Astrocyte of the spinal cord (primary cell): ENCODE data around the gene INPP4B.

Experiments used
- DNase-seq: peaks from one replicate; pipeline ENCODE4 v3.0.0; 2011; ENCODE audit warnings: low read depth, low spot score
- H3K4me3 ChIP-seq: 2 replicates; pipeline ENCODE4 v1.5.1; 2011; ENCODE audit warnings: low read depth, mild to moderate bottlenecking, low read length, moderate library complexity
- CTCF ChIP-seq: IDR thresholded peaks from 2 replicates; pipeline ENCODE4 v1.5.1; 2012; ENCODE audit warnings: low read depth, mild to moderate bottlenecking, low read length, inconsistent platforms
- in situ Hi-C: cut with HindIII; loops from 2 replicates; pipeline ENCODE4 v1.10.0; 2017; ENCODE audit warnings: low sequenced_read_pairs

Gene INPP4B

GRCh38 chr4:142238589-142238988, 607.5 kb downstream of the INPP4B start:
- no peak overlapping the region for H3K4me3 ChIP-seq
- DNase-seq: peak; percentile 36
- TF ChIP-seq CTCF: no peak
- in situ Hi-C loops: no loop called here

GRCh38 chr4:142236268-142236667, 609.8 kb downstream of the INPP4B start:
- in situ Hi-C loops: no loop called here
- no peak overlapping the region for H3K4me3 ChIP-seq
- DNase-seq: no peak
- no peak for TF ChIP-seq CTCF

- in situ Hi-C loops: no loop called here
- DNase-seq: no peak
- no peak for TF ChIP-seq CTCF
- no peak overlapping the region for H3K4me3 ChIP-seq
Measured at GRCh38 chr4:142231787-142232186, 614.3 kb downstream of the INPP4B start.

GRCh38 chr4:142230991-142231390, 615.1 kb downstream of the INPP4B start:
- H3K4me3 ChIP-seq: no peak overlapping the region

GRCh38 chr4:142226014-142226413, 620.1 kb downstream of the INPP4B start:
- in situ Hi-C loops: no loop called here
- TF ChIP-seq CTCF: no peak

More at GRCh38 chr4:142230991-142231390, 615.1 kb downstream of the INPP4B start:
- DNase-seq: no peak
- in situ Hi-C loops: no loop called here
- TF ChIP-seq CTCF: no peak

GRCh38 chr4:142222127-142222526, 624.0 kb downstream of the INPP4B start:
- in situ Hi-C loops: no loop called here
- H3K4me3 ChIP-seq: no peak overlapping the region
- no peak for TF ChIP-seq CTCF
- DNase-seq: no peak

More at GRCh38 chr4:142226014-142226413, 620.1 kb downstream of the INPP4B start:
- DNase-seq: no peak
- H3K4me3 ChIP-seq: no peak overlapping the region

GRCh38 chr4:142218726-142219125, 627.4 kb downstream of the INPP4B start:
- no peak overlapping the region for H3K4me3 ChIP-seq
- TF ChIP-seq CTCF: no peak
- DNase-seq: no peak
- in situ Hi-C loops: no loop called here
